ENCODE results near the gene KLF1. TPM values are rescaled to one million over a fixed set of nuclear protein-coding genes. Genes with fewer than 3 reads are reported as not detected.
A peak's percentile ranks its signal among the peaks of the same experiment; 100 is the strongest.

KLF1 gene
- total and polyA plus RNA-seq, 2 of the 13 experiments (the other 11 are each of a cell fraction or from before 2014, with no cell fraction given): not detected

DNA sequence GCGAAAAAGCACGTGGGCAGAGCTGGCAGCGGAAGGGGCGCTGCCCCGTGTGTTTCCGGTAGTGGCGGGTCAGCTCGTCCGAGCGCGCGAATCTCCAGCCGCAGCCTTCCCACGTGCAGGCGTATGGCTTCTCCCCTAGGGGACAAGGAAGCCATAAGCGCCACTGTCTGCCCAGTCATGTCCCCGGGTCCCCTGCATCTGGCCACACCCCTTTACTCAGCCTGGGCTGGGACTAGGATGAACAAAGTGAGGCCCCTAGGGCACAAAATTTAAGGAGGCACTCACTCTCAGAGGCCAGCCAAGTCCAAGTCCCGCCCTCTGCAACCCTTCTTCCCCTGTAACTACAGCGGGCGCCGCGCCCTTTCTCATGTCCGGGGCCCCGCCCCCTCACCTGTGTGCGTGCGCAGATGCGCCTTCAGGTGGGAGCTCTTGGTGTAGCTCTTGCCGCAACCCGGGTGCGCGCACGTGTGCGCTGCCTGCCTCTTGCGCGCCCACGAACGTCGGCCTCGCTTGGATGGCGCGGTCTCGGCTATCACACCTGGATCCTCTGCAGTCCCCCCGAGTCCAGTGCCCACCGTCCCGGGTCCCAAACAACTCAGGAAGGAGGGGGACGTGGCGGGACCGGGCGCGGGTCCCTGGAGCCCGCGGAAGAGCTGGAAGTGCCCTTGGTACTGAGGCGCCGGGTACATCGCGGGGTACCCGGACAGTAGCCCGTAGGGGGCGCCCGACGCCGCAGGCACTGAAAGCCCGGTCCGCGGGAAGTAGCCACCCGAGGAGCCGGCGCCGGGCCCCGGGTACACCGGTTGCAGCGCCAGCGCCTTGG is 1.9 kb downstream of the KLF1 start (continued):
- TF ChIP-seq, protein P1, sequence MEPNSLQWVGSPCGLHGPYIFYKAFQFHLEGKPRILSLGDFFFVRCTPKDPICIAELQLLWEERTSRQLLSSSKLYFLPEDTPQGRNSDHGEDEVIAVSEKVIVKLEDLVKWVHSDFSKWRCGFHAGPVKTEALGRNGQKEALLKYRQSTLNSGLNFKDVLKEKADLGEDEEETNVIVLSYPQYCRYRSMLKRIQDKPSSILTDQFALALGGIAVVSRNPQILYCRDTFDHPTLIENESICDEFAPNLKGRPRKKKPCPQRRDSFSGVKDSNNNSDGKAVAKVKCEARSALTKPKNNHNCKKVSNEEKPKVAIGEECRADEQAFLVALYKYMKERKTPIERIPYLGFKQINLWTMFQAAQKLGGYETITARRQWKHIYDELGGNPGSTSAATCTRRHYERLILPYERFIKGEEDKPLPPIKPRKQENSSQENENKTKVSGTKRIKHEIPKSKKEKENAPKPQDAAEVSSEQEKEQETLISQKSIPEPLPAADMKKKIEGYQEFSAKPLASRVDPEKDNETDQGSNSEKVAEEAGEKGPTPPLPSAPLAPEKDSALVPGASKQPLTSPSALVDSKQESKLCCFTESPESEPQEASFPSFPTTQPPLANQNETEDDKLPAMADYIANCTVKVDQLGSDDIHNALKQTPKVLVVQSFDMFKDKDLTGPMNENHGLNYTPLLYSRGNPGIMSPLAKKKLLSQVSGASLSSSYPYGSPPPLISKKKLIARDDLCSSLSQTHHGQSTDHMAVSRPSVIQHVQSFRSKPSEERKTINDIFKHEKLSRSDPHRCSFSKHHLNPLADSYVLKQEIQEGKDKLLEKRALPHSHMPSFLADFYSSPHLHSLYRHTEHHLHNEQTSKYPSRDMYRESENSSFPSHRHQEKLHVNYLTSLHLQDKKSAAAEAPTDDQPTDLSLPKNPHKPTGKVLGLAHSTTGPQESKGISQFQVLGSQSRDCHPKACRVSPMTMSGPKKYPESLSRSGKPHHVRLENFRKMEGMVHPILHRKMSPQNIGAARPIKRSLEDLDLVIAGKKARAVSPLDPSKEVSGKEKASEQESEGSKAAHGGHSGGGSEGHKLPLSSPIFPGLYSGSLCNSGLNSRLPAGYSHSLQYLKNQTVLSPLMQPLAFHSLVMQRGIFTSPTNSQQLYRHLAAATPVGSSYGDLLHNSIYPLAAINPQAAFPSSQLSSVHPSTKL (CRISPR knock-in tag; IDR thresholded peaks at IDR 0.05): peak; percentile 16; the same call in 1 of the 2 replicates
- TF ChIP-seq U2AF1 (optimal IDR thresholded peaks at IDR 0.05; ENCODE audit: low read depth, low read length) (no peak), NR1H2 (CRISPR knock-in tag; IDR thresholded peaks at IDR 0.05; ENCODE audit: borderline replicate concordance, low read depth) (no peak), ZNF772 (CRISPR knock-in tag; IDR thresholded peaks at IDR 0.05) (no peak), ZNF562 (CRISPR knock-in tag; IDR thresholded peaks at IDR 0.05; ENCODE audit: borderline replicate concordance) (no peak), TOPORS (CRISPR knock-in tag; IDR thresholded peaks at IDR 0.05) (peak; percentile 81; the same call in 1 of the 2 replicates), CC2D1A (CRISPR knock-in tag; IDR thresholded peaks at IDR 0.05) (no peak), JUN (CRISPR knock-in tag; IDR thresholded peaks at IDR 0.05) (no peak), ZKSCAN8 (CRISPR knock-in tag; IDR thresholded peaks at IDR 0.05; ENCODE audit: borderline replicate concordance) (no peak), HNF4A (CRISPR knock-in tag; IDR thresholded peaks at IDR 0.05) (no peak), KDM3A (CRISPR knock-in tag; IDR thresholded peaks at IDR 0.05; ENCODE audit: low read depth) (peak; percentile 57; the same call in 1 of the 2 replicates), GTF3A (CRISPR knock-in tag; conservative IDR thresholded peaks at IDR 0.05) (no peak), ZMAT3 (CRISPR knock-in tag; conservative IDR thresholded peaks at IDR 0.05) (0 out of 2 replicates have a peak, but pooled peaks have one; percentile 48), ERF (CRISPR knock-in tag; IDR thresholded peaks at IDR 0.05) (no peak), ZFP36 (IDR thresholded peaks at IDR 0.05; ENCODE audit: borderline replicate concordance, low read depth, low read length, partially characterized antibody) (no peak)
- TF ChIP-seq, protein P2, sequence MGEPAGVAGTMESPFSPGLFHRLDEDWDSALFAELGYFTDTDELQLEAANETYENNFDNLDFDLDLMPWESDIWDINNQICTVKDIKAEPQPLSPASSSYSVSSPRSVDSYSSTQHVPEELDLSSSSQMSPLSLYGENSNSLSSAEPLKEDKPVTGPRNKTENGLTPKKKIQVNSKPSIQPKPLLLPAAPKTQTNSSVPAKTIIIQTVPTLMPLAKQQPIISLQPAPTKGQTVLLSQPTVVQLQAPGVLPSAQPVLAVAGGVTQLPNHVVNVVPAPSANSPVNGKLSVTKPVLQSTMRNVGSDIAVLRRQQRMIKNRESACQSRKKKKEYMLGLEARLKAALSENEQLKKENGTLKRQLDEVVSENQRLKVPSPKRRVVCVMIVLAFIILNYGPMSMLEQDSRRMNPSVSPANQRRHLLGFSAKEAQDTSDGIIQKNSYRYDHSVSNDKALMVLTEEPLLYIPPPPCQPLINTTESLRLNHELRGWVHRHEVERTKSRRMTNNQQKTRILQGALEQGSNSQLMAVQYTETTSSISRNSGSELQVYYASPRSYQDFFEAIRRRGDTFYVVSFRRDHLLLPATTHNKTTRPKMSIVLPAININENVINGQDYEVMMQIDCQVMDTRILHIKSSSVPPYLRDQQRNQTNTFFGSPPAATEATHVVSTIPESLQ (CRISPR knock-in tag; conservative IDR thresholded peaks at IDR 0.05): no peak
- TF ChIP-seq, protein P3, sequence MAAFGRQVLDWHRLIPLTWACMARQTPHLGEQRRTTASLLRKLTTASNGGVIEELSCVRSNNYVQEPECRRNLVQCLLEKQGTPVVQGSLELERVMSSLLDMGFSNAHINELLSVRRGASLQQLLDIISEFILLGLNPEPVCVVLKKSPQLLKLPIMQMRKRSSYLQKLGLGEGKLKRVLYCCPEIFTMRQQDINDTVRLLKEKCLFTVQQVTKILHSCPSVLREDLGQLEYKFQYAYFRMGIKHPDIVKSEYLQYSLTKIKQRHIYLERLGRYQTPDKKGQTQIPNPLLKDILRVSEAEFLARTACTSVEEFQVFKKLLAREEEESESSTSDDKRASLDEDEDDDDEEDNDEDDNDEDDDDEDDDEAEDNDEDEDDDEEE (CRISPR knock-in tag; IDR thresholded peaks at IDR 0.05): no peak
- TF ChIP-seq, protein P4, sequence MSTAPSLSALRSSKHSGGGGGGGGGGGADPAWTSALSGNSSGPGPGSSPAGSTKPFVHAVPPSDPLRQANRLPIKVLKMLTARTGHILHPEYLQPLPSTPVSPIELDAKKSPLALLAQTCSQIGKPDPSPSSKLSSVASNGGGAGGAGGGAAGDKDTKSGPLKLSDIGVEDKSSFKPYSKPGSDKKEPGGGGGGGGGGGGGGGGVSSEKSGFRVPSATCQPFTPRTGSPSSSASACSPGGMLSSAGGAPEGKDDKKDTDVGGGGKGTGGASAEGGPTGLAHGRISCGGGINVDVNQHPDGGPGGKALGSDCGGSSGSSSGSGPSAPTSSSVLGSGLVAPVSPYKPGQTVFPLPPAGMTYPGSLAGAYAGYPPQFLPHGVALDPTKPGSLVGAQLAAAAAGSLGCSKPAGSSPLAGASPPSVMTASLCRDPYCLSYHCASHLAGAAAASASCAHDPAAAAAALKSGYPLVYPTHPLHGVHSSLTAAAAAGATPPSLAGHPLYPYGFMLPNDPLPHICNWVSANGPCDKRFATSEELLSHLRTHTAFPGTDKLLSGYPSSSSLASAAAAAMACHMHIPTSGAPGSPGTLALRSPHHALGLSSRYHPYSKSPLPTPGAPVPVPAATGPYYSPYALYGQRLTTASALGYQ (CRISPR knock-in tag; IDR thresholded peaks at IDR 0.05): no peak
- TF ChIP-seq, protein P5, sequence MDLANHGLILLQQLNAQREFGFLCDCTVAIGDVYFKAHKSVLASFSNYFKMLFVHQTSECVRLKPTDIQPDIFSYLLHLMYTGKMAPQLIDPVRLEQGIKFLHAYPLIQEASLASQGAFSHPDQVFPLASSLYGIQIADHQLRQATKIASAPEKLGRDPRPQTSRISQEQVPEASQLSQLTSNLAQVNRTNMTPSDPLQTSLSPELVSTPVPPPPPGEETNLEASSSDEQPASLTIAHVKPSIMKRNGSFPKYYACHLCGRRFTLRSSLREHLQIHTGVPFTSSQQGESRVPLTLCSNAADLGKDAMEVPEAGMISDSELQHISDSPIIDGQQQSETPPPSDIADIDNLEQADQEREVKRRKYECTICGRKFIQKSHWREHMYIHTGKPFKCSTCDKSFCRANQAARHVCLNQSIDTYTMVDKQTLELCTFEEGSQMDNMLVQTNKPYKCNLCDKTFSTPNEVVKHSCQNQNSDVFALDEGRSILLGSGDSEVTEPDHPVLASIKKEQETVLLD (CRISPR knock-in tag; IDR thresholded peaks at IDR 0.05; ENCODE audit: low read depth): no peak
